Mucosa of stomach (tissue), 1 donor: ENCODE measurements around the gene MAPK1.
"Not testable (repeated sequence)": the region's sequence is repeated elsewhere in the genome, so short reads cannot be mapped to it uniquely, and the experiment has no call there.

ENCODE experiments used
- H3K27me3 ChIP-seq: one replicate; pipeline ENCODE4 v1.7.0; 2013; ENCODE audit warnings: mild to moderate bottlenecking, low read length; ENCODE audit not compliant: control insufficient read depth, insufficient read depth
- H3K36me3 ChIP-seq: one replicate; pipeline ENCODE4 v1.7.0; 2013; ENCODE audit warnings: low read length; ENCODE audit not compliant: control insufficient read depth, insufficient read depth
- H3K4me1 ChIP-seq: one replicate; pipeline ENCODE4 v1.7.0; 2013; ENCODE audit warnings: mild to moderate bottlenecking, low read length; ENCODE audit not compliant: control insufficient read depth, insufficient read depth
- H3K4me3 ChIP-seq: one replicate; pipeline ENCODE4 v1.7.0; 2013; ENCODE audit warnings: low read length
- H3K9ac ChIP-seq: one replicate; pipeline ENCODE4 v1.7.0; 2013; ENCODE audit warnings: mild to moderate bottlenecking, low read length, moderate library complexity
- H3K9me3 ChIP-seq: one replicate; pipeline ENCODE4 v1.7.0; 2013; ENCODE audit warnings: mild to moderate bottlenecking, low read length, moderate library complexity; ENCODE audit not compliant: control insufficient read depth
- donor health status: Pancreatic carcinoma.

The MAPK1 gene

GRCh38 chr22:21856868-21857267, 10.6 kb downstream of the MAPK1 start:
- Histone ChIP-seq H3K9me3 (no peaks in the 10 kb centered on the region), H3K9ac (no peak overlapping the region), H3K4me3 (no peak overlapping the region), H3K27me3 (no peaks in the 10 kb centered on the region), H3K4me1 (peaks cover 37% of the 10 kb centered on the region), H3K36me3 (no peaks in the 10 kb centered on the region)

GRCh38 chr22:21856197-21856596, 11.2 kb downstream of the MAPK1 start:
- H3K4me3 ChIP-seq, result no peak overlapping the region
- H3K9me3 ChIP-seq, result no peaks in the 10 kb centered on the region
- peaks cover 30% of the 10 kb centered on the region for H3K4me1 ChIP-seq
- H3K36me3 ChIP-seq, result no peaks in the 10 kb centered on the region
- H3K27me3 ChIP-seq, result no peaks in the 10 kb centered on the region
- no peak overlapping the region for H3K9ac ChIP-seq

DNA sequence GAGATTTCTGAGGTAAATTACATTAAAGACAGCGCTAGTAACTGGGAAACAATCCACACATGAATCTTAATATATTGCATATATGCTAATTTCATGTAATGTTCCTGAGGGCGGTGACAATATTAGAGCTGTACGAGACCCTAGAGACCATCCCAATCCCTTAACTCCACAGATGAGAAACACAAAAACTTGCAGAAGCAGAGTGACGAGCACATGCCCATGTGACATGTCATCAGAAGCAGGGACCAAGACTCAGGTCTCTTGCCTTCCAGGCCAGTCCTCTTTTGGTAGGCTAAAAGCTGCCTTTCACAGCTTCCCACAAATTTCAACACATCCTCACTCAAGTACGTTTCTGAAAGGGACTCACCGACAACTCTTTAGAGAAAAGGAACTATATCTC, 11.8 kb downstream of the MAPK1 start:
- Histone ChIP-seq H3K36me3 (no peaks in the 10 kb centered on the region), H3K4me3 (no peak overlapping the region), H3K9me3 (no peaks in the 10 kb centered on the region), H3K9ac (no peak overlapping the region), H3K4me1 (peaks cover 26% of the 10 kb centered on the region), H3K27me3 (no peaks in the 10 kb centered on the region)

GRCh38 chr22:21850660-21851059, 16.8 kb downstream of the MAPK1 start:
- Histone ChIP-seq H3K27me3 (no peaks in the 10 kb centered on the region), H3K36me3 (no peaks in the 10 kb centered on the region), H3K9me3 (no peaks in the 10 kb centered on the region), H3K9ac (no peak overlapping the region), H3K4me1 (no peaks in the 10 kb centered on the region), H3K4me3 (no peak overlapping the region)

DNA sequence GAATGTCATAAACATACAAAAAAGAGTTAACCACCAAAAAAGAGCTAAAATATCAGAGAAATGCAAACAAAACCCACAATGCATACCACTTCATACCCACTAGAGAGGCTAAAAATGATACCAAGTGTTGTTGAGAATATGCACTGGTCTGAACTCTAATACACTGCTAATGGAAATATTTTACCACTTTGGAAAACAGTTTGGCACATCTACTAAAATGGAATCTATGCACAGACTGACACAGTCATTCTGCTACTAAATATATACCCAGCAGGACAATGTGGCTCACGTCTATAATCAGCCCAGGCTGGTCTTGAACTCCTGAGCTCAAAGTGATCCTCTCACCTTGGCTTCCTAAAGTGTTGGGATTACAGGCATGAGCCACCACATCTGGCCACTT, 18.0 kb downstream of the MAPK1 start:
- Histone ChIP-seq H3K4me1 (no peaks in the 10 kb centered on the region), H3K36me3 (no peaks in the 10 kb centered on the region), H3K27me3 (no peaks in the 10 kb centered on the region), H3K9me3 (no peaks in the 10 kb centered on the region), H3K9ac (no peak overlapping the region), H3K4me3 (no peak overlapping the region)

GRCh38 chr22:21848057-21848456, 19.4 kb downstream of the MAPK1 start:
- H3K27me3 ChIP-seq, H3K4me1 ChIP-seq, H3K36me3 ChIP-seq, H3K9ac ChIP-seq, H3K4me3 ChIP-seq, H3K9me3 ChIP-seq: not testable (repeated sequence)

DNA sequence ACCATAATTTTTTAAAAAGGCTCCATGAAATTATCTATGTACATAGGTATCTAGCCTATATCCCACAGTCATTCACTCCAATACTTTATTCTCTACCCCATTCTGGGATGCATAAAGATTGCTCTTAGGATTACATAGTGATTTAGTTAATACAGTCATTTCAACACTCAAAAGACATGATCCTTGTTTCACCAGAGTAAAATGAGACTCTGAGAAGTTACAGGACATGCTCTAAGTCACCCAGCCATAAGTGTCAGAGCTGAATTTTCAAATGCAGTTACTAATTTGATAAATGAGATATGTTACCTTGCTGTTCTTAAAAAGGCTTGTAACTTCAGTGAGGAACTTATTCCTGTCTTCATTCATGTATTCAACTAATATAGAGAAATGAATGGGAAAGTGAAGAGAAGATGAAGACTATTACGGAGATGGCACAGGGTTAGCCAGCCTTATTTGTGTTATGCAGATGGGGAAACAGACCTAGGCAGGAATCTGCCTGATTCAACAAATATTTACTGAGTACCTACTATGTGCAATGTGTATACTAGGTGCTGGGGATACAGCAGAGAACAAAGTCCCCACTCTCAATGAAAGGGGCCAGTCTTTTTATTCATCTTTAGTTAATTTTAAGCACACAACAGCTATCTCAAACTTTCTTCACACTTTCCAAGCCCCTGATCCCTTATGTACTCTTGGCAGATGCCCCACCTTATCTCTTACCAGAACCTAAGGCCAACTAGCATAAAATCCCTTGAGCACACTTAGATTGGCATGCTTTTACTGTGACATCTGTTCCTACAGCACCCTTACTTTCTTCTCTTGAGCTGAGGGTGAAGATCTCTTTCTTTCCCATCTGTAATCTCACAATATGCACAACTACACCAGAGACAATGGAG, 21.6 kb downstream of the MAPK1 start:
- H3K4me3 ChIP-seq, result no peak overlapping the region
- H3K9ac ChIP-seq, result no peak overlapping the region
- no peaks in the 10 kb centered on the region for H3K4me1 ChIP-seq
- no peaks in the 10 kb centered on the region for H3K36me3 ChIP-seq
- no peaks in the 10 kb centered on the region for H3K9me3 ChIP-seq
- H3K27me3 ChIP-seq, result no peaks in the 10 kb centered on the region

GRCh38 chr22:21842946-21843345, 24.5 kb downstream of the MAPK1 start:
- no peaks in the 10 kb centered on the region for H3K36me3 ChIP-seq
- H3K4me3 ChIP-seq, result no peak overlapping the region
- H3K27me3 ChIP-seq, result no peaks in the 10 kb centered on the region
- H3K9me3 ChIP-seq, result no peaks in the 10 kb centered on the region
- peaks cover 14% of the 10 kb centered on the region for H3K4me1 ChIP-seq
- no peak overlapping the region for H3K9ac ChIP-seq

DNA sequence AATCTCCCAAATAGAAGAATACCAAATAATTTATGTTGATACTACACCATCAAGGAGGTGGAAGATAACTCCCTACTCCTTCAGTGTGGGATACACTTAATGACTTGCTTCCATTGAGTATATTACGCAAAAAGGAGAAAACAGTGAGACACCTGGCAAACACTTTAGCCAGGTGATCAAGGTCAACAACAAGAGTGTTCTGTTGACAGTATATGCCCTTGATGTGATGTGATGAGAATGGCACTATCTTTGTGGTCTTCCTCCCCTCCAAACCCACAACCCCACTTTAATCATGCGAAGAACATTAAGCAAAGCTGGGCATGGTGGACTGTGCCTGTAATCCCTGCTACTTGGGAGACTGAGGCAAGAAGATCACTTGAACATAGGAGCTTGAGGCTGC, 26.0 kb downstream of the MAPK1 start:
- Histone ChIP-seq H3K9me3 (no peaks in the 10 kb centered on the region), H3K4me1 (peaks cover 23% of the 10 kb centered on the region), H3K36me3 (no peaks in the 10 kb centered on the region), H3K4me3 (no peak overlapping the region), H3K9ac (no peak overlapping the region), H3K27me3 (no peaks in the 10 kb centered on the region)

GRCh38 chr22:21840236-21840823, 27.1 kb downstream of the MAPK1 start:
- Histone ChIP-seq H3K9me3 (no peaks in the 10 kb centered on the region), H3K4me3 (no peak overlapping the region), H3K9ac (no peak overlapping the region), H3K27me3 (no peaks in the 10 kb centered on the region), H3K4me1 (peaks cover 23% of the 10 kb centered on the region), H3K36me3 (no peaks in the 10 kb centered on the region)

DNA sequence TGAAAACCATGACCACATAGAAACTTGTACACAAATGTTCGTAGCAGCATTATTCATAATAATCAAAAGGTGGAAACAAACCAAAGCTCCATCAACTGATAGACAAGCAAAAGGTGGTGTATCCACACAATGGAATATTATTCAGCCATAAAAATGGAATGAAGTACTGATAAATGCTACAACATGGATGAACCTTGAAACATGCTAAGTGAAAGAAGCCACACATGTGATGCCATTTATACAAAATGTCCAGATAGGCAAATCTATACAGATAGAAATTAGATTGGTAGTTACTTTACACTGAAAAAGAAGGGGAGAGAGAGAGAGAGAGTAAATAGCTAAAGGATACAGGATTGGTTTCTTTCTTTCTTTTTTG, 27.7 kb downstream of the MAPK1 start:
- Histone ChIP-seq H3K9ac (no peak overlapping the region), H3K4me1 (peaks cover 26% of the 10 kb centered on the region)

DNA sequence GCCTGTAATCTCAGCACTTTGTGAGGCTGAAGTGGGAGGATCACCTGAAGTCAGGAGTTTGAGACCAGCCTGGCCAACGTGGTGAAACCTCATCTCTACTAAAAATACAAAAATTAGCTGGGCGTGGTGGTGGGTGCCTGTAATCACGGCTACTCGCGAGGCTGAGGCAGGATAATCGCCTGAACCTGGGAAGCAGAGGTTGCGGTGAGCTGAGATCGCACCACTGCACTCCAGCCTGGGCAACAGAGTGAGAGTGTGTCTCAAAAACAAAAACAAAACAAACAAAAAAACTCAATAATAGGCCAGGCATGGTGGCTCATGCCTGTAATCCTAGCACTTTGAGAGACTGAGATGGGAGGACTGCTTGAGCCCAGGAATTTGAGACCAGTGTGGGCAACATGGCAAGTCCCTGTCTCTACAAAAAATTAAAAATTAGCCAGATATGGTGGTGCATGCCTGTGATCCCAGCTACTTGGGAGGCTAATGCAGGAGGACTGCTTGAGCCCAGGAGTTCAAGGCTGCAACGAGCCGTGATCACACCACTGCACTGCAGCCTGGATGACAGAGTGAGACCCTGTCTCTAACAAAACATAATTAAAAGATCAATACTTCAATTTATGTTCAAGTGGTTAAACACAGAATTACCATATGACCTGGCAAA, 28.2 kb downstream of the MAPK1 start:
- not testable (repeated sequence) for H3K27me3 ChIP-seq, H3K9ac ChIP-seq, H3K36me3 ChIP-seq, H3K9me3 ChIP-seq, H3K4me3 ChIP-seq
- H3K4me1 ChIP-seq, result peaks cover 28% of the 10 kb centered on the region

More for the DNA sequence above, 27.7 kb downstream of the MAPK1 start:
- H3K36me3 ChIP-seq, result no peaks in the 10 kb centered on the region
- H3K4me3 ChIP-seq, result no peak overlapping the region
- H3K9me3 ChIP-seq, result no peaks in the 10 kb centered on the region
- no peaks in the 10 kb centered on the region for H3K27me3 ChIP-seq
